Measurements from ENCODE around the gene ARHGAP22. TPM values are rescaled to one million over a fixed set of nuclear protein-coding genes. Genes with fewer than 3 reads are reported as not detected.
"Not testable (repeated sequence)": the region's sequence is repeated elsewhere in the genome, so short reads cannot be mapped to it uniquely, and the experiment has no call there.

The ARHGAP22 gene
- total RNA-seq = 2.2 TPM

DNA sequence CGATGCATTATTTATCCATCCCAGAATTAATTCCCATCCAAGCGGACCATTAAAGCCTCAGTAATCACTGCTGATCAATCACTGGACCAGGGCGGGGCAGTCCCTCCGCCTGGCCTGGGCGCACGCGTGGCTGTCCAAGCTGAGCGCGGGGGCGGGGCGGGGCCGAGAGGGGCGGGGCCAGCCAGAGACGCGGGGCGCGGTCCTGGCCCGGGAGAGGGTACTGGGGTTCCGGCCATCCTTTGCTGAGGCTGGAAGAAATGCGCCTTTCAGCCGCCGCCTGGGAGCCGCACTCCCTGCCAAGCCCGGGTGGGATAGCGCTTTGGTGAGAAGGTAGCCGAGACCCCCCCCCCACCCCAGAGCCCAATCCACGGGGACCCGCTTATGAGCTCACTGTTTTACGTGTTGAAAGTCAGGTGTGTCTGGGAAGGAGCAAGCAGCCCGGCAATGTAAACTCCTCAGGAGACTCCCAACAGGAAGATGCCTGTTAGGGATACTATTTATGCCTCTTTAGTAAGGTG lies at the start of gene ARHGAP22:
TSS of gene ARHGAP22 (minus strand) at position 83 of the 518 bp plus-strand sequence. CDS start 277 bp downstream, outside the sequence.
- peak; percentile 61 for DNase-seq

DNA sequence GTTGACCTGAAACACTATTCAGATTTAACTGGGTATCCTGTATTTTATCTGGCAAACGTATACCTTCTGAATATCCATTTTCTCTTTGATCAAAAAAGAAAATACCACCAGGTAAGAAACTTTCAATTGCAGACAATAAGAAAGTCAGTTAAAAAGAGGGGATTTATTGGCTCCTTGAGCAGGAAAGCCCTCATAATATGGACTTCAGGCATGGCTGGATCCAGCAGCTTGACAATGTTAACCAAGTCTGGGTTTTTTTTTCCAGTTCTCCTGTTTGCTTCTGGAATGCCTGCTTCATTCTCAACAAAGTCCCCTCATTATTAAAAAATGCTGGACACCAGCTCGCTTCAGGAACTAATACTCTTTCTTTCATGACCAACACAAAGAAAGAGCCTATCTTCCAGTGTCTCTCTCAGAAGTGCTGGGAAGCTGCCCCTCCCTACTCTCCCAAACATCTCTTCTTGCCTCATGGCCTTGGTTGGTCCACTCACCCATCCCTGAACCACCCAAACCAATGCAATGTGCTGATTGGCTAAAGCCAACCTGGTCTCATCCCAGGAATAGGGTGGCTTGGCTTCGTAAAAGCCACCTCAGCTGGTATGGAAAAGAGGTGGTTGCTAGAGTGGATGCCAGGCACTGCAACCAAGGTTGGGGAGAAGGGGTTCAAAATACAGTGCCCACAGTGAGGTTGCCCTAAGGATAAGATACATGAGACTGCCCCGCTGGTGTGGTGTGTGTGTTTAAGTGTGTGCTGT lies 49.2 kb upstream of the ARHGAP22 start:
- no peak for DNase-seq

DNA sequence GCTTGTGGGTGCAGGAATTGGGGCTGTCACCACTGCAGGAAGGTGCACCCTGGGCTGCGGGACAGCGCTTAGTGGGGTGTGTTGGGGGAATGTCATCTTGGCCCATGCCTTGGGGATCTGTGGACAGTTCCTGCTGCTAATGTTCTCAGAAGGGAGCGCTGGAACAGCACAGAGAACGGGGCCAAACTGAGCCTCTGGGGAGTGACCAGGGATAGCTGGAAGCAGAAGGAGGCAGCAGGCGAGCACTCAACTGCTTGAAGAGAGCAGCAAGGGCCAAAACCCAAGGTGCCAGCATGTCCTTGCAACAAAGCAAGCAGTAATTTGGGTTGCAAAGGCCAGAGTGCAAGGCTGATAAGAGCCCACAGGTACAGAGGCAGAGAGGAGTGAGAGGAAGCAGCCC lies 48.5 kb upstream of the ARHGAP22 start:
- DNase-seq = no peak

GRCh38 chr10:48652344-48652743 lies 47.5 kb upstream of the ARHGAP22 start:
- DNase-seq = no peak

DNA sequence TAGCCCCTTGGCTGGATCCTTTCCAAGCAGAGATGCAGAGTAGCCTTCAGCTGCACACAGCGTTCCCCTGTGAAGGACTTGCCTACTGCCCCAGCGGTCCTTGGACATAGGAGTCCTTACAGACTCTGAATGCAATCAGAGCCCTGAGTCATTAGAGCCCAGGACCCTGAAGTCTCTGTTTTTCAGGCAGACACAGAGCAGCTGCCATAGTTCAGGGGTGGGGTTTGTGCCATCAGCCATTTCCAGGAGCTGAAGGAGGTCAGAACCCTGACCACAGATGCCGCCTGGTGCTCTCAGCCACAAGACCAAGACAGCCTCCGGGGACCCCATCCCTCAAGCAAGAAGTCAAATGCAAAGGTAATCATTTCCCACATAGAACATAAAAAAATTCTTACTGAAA lies 47.0 kb upstream of the ARHGAP22 start:
- DNase-seq = no peak

- no peak for DNase-seq
Measured at GRCh38 chr10:48651293-48651692, 46.4 kb upstream of the ARHGAP22 start.

DNA sequence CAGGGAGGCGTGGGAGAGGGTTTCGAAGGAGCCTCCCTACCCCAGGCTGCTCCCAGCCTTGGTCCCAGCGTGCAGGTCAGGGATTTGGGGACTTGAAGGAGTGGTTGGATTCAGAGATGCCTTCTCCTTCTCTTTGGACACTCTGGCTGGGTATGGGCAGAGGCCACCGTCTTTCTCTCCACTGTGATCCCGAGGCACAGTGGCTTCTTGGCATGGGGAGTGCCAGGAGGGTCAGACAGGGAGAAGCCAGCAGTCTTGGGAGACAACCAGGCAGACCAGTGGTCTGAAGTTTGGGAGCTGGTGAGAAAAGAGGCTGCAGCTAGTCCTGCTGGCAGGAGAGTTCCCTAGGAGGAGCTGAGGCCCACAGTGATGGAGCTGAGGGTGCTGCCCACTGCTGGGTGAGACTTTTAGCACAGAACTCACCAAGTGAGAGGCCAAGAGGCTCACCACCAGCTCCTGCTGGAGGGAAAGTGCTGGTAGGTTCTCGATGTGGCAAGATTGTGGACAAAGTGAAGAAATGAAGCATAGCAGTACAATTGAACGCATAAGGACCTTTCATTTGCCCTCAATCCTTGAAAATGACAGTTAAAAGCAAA lies 44.6 kb upstream of the ARHGAP22 start:
- no peak for DNase-seq

DNA sequence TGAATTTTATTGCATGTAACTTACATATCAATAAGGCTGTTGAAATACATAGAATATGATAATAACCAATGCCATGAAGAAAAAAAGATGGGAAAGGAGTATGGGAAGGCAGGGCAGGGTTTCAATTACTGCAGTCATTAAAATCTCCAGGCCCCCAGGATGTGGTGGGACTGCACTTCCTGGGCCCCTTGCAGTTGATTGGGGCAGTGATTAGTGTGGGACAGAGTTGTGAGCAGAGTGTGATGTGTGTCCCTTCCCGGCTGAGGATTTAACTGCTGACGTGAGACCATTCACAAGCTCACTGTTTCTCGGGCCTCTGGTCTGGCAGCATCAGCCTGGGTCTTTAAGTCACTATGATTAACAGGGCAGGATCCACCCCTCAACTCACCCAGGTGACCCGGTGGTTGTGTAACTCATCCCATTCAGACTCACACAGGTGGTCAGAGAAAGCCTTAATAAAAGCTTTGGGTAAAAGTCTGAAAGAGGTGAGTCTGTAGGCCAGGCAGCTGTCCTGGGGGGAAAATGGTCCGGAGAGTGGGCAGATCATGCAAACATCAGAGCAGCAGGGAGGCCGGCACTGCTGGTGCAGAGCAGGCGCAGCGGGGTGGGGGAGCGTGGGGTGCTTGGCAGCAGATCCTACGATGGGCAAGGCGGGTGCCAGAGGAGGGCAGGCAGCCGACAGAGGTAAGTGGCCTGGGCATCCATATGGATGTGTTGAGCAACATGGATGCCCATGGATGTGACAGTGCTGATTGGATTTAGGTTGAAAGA lies 43.5 kb upstream of the ARHGAP22 start:
- DNase-seq = no peak

DNA sequence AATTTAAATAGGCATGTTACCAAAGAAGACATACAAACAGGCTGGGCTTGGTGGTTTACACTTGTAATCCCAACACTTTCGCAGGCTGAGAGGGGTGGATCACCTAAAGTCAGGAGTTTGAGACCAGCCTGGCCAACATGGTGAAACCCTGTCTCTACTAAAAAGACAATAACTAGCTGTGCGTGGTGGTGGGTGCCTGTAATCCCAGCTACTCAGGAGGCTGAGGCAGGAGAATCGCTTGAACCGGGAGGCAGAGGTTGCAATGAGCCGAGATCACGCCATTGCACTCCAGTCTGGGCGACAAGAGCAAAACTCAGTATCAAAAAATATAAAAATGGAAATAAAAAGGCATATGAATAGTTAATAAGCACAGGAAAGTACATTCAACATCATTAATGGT lies 42.2 kb upstream of the ARHGAP22 start:
- DNase-seq = not testable (repeated sequence)

- DNase-seq = no peak
Measured at GRCh38 chr10:48645600-48645999, 40.7 kb upstream of the ARHGAP22 start.

GRCh38 chr10:48641099-48641690 lies 36.3 kb upstream of the ARHGAP22 start:
- not testable (repeated sequence) for DNase-seq

GRCh38 chr10:48640326-48640725 lies 35.5 kb upstream of the ARHGAP22 start:
- no peak for DNase-seq

- no peak for DNase-seq
Measured at GRCh38 chr10:48639632-48640031, 34.8 kb upstream of the ARHGAP22 start.

DNA sequence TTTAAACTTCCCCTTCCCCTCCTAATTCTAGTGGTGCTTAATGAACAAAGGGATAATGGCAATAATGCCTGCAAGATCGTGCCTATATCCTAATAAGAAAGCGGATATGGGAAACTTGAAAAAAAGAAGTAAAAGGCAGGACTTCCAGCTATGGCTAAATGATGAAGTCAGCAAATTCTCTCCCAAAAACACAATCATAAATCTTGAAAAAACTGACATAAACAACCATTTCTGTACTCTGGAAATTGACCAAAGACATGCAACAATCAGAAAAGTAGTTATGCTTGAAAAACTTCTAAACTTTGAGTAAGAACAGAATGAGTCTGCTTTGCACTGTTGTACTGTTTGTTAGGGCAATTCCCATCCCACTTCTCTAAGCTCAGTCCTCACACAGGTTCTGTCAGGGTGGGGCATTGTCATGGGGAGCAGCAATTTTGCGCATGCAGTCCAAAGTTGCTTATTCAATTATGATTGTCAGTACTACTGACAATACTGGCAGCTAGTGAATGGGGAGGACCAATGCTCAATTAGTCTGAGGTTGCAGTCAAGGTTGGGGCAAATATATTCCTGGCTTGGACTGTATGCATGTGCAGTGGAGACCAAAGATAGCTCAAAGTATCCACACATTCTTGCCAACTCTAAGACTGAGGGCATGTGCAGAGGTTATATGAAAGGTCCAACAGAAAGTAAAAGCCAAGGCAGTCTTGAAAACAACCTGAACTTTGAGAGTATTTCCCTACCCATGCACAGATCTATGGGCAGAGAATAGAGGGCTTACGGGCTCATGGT lies 34.1 kb upstream of the ARHGAP22 start:
- no peak for DNase-seq

DNA sequence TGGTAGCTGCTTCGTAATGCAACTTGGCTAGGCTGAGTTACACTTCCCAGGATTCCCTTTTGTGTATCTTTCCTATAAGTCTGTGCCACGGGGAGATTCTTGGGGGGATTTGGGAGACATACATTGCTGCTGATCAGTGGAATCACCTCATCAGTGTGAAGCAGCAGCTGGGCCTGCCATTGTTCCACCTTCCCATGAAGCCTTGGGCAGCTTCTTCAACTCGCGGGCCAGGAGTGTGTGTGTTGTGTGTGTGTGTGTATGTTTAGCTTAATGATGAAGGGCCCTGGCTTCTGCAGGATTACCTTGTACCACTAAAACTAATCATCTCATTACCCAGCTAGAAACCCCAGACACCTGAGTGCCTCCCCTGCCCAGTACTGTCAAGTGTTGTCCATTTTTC lies 33.3 kb upstream of the ARHGAP22 start:
- no peak for DNase-seq

GRCh38 chr10:48636901-48637300 lies 32.0 kb upstream of the ARHGAP22 start:
- no peak for DNase-seq

GRCh38 chr10:48636231-48636630 lies 31.4 kb upstream of the ARHGAP22 start:
- DNase-seq = no peak

- DNase-seq = no peak
Measured at GRCh38 chr10:48634984-48635557, 30.2 kb upstream of the ARHGAP22 start.

DNA sequence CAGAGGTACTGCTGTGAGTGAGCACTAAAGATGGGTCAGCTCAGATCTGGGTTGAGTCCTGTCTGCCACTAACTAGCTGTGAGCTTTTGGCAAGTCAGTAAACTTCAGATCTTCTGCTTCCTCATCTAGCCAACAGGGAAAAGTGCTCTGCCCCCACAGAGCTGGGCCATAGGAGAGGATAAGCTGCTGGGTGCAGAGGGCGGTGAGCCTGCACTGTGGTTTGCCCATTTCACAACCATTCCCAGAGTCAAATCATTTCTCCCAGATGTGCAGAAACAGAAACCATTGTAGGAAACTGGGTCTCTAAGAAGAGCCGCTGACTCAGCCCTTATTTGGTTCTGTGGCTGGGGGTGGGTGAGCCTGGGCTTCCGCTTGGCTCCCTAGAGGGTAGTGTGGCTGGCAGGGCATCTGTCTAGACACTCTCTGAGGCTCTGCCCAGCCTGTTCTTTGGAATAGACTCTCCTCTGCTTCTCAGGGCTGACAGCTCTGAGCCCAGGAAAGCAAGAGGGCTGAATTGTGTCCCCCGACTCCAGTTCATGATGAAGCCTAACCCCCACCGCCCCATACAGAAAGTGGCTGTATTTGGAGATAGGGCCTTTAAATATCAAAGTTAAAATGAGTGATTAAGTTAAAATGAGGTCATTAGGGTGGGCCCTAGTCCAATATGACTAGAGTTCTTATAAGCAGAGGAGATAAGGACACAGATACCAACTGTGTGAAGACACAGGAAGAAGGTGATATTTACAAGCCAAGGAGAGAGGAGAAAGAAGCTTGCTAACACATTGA lies 29.5 kb upstream of the ARHGAP22 start:
- DNase-seq = peak; percentile 22

DNA sequence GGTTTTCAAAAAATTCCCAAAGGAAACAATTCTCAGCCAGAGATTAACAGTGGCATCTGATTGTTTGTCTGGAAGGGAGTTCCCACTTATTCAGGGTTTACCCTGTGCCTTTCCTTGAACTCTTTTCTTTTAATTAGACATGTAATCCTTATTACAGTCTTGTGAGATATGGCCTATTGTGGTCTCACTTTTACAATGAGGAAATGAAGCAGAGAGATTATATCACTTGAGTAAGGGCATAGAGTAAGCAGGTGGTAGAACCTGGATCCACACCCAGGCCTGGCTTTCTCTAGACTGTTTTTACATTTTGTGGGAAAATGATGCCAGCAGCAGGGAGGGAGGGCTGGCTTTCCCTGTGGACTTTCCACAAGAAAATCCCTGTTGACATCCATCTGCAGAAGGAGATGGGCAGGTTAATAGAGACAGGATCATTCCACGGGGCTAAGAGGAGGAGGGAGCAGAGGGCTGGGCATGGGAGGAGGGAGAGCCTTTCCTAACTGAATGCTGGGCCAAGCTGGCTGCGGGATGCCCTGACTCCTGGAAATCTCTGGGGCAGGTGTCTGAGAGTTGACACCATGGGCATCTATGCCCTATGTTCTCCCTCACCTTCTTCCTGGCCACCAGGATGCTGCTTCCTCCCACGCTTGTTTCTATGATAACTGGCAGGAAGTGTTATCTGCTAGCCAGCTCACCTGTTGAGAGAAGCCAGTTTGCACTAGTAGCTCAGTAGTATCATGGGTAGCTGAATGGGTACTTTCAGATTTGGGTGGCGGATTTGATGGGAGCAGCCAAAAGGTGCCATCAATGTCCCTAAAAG lies 28.7 kb upstream of the ARHGAP22 start:
- DNase-seq = no peak
